BJ (cell line): ENCODE measurements around the gene OR51I1. TPM values are rescaled to one million over a fixed set of nuclear protein-coding genes. Genes with fewer than 3 reads are reported as not detected.

ENCODE experiments used
- CTCF ChIA-PET: fragments of 350-600 bp; formaldehyde crosslinking; extraction: SDS; loops from one replicate; lab custom pipeline; 2021; ENCODE audit warnings: antibody characterized with exemption, inconsistent platforms; lab: Yijun Ruan, JAX
- POLR2A ChIA-PET: fragments of 300-600 bp; sonication (Branson Sonifier 250); formaldehyde crosslinking; extraction: SDS; loops from one replicate; lab custom pipeline; 2021; ENCODE audit warnings: antibody characterized with exemption; lab: Charles Lee
- DNase-seq: peaks from one replicate; pipeline ENCODE4 v3.0.0-alpha.2; 2011; ENCODE audit warnings: low read depth
- H3K27me3 ChIP-seq: 2 replicates; pipeline ENCODE4 v1.6.0; 2011; ENCODE audit warnings: low read length; ENCODE audit not compliant: control insufficient read depth, insufficient read depth
- H3K36me3 ChIP-seq: 2 replicates; pipeline ENCODE4 v1.5.1; 2011; ENCODE audit warnings: low read length; ENCODE audit not compliant: control insufficient read depth, insufficient read depth
- H3K4me3 ChIP-seq: 2 replicates; pipeline ENCODE4 v1.5.1; 2011; ENCODE audit warnings: low read depth, mild to moderate bottlenecking, control low read depth, low read length
- CTCF ChIP-seq: IDR thresholded peaks from 2 replicates; pipeline ENCODE4 v1.5.1; 2011; ENCODE audit warnings: low read depth, mild to moderate bottlenecking, control low read depth, inconsistent platforms, low read length, moderate library complexity; ENCODE audit not compliant: insufficient read depth
- polyA plus RNA-seq: library from polyadenylated mRNA; depleted of rRNA; stranded (reverse); fragments of >200 nt; gene quantifications from 2 replicates; pipeline ENCODE4 v1.2.3, GENCODE V29; 2011; rRNA removed

The OR51I1 gene
- polyA plus RNA-seq, 1 experiment, result not detected

DNA sequence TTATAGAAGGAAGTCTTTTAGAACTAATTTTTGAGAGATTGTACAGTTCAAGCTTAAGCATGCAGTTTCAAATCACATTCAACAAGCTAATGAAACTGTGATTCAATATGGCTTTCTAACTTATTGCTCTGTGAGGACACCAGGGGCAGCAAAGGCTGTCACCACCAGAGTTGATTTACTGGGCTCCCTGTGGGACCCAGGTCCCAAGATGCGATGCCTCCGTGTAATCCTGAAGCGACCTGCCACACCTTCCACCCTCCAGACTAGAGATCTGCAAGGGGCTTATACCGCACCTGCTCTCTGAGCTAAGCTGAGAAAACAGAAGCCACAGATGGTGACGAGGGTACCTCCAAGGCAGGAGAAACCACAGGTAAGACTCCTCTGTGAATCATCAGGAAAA, 20.3 kb downstream of the OR51I1 start:
- Histone ChIP-seq H3K27me3 (no peaks in the 10 kb centered on the region), H3K36me3 (no peaks in the 10 kb centered on the region), H3K4me3 (no peak overlapping the region)
- no peak for TF ChIP-seq CTCF
- no peak for DNase-seq
- CTCF ChIA-PET, result interaction anchor here (0.7 kb wide), 1 partner anchor 166 kb away, joined by 3 read pairs; no protein-coding TSS in a partner anchor
- POLR2A ChIA-PET, result no interaction called here

DNA sequence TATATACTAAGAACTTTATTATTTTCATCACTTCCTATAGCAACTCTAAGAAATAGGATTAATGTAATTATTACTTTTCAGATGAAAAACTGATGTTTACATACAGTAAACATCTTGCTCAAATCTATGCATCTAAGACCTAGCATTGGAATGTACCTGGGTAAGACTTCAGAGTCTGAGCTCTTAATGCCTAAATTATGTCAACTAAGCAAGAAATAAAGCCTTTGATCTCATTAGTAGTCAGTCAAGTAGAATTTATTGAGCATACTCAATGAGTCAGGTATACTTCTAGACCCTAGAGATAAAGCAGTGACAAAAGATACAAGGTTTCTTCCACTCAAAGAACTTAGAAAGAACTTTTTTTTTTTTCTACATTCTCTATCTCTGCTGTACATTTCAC, 36.1 kb downstream of the OR51I1 start:
- DNase-seq, result no peak
- ChIA-PET CTCF (no interaction called here), POLR2A (no interaction called here)
- Histone ChIP-seq H3K36me3 (no peaks in the 10 kb centered on the region), H3K27me3 (no peaks in the 10 kb centered on the region), H3K4me3 (no peak overlapping the region)
- no peak for TF ChIP-seq CTCF

GRCh38 chr11:5398936-5399335, 42.4 kb downstream of the OR51I1 start:
- H3K4me3 ChIP-seq, result no peak overlapping the region
- POLR2A ChIA-PET, result no interaction called here
- CTCF ChIA-PET, result no interaction called here
- DNase-seq, result no peak
- TF ChIP-seq CTCF, result no peak
- H3K27me3 ChIP-seq, result no peaks in the 10 kb centered on the region
- no peaks in the 10 kb centered on the region for H3K36me3 ChIP-seq

- H3K4me3 ChIP-seq, result no peak overlapping the region
- no peak for DNase-seq
- TF ChIP-seq CTCF, result no peak
- POLR2A ChIA-PET, result no interaction called here
- no peaks in the 10 kb centered on the region for H3K36me3 ChIP-seq
- CTCF ChIA-PET, result no interaction called here
- no peaks in the 10 kb centered on the region for H3K27me3 ChIP-seq
These were observed 47.2 kb downstream of the OR51I1 start for GRCh38 chr11:5394091-5394490.

Other genes starting within 250 kb of the OR51I1 start
- gene OR51V1, start 240.8 kb downstream of the OR51I1 start, polyA plus RNA-seq, result not detected in 2 replicates
- gene HBB, start 214.4 kb downstream of the OR51I1 start, polyA plus RNA-seq, result not detected in 2 replicates
- gene HBD, start 207.0 kb downstream of the OR51I1 start, polyA plus RNA-seq, result 0.56 and 1.0 TPM in 2 replicates
- gene HBG1, start 191.7 kb downstream of the OR51I1 start, polyA plus RNA-seq, result not detected in 2 replicates
- not detected in 2 replicates for gene HBG2, start 186.7 kb downstream of the OR51I1 start, polyA plus RNA-seq
- not detected in 2 replicates for gene HBE1, start 171.6 kb downstream of the OR51I1 start, polyA plus RNA-seq
- not detected in 2 replicates for gene OR51B4, start 139.6 kb downstream of the OR51I1 start, polyA plus RNA-seq
- not detected in 2 replicates for gene OR51B2, start 117.2 kb downstream of the OR51I1 start, polyA plus RNA-seq
- 0.05 TPM in 1 of 2 replicates, not detected in the other for gene OR51B5, start 98.0 kb downstream of the OR51I1 start, polyA plus RNA-seq
- not detected in 2 replicates for gene OR51B6, start 90.0 kb downstream of the OR51I1 start, polyA plus RNA-seq
- not detected in 2 replicates for gene OR51M1, start 57.7 kb downstream of the OR51I1 start, polyA plus RNA-seq
- not detected in 2 replicates for gene OR51Q1, start 19.4 kb downstream of the OR51I1 start, polyA plus RNA-seq
- gene OR51I2, start 7.8 kb upstream of the OR51I1 start, polyA plus RNA-seq, result not detected in 2 replicates
- gene OR52D1, start 47.2 kb upstream of the OR51I1 start, polyA plus RNA-seq, result not detected in 2 replicates
- 0.05 TPM in 1 of 2 replicates, not detected in the other for gene UBQLN3, start 68.4 kb upstream of the OR51I1 start, polyA plus RNA-seq
- 0.25 and 0.31 TPM in 2 replicates for gene UBQLNL, start 75.2 kb upstream of the OR51I1 start, polyA plus RNA-seq
- gene OR52H1, start 107.0 kb upstream of the OR51I1 start, polyA plus RNA-seq, result not detected in 2 replicates
- not detected in 2 replicates for gene OR52B6, start 139.4 kb upstream of the OR51I1 start, polyA plus RNA-seq
- 3.8 and 4.5 TPM in 2 replicates for gene TRIM6, start 155.1 kb upstream of the OR51I1 start, polyA plus RNA-seq
- gene TRIM34, start 183.5 kb upstream of the OR51I1 start, polyA plus RNA-seq, result 6.6 and 11.0 TPM in 2 replicates
- gene TRIM5, start 243.6 kb upstream of the OR51I1 start, polyA plus RNA-seq, result 19.1 and 21.2 TPM in 2 replicates
- gene TRIM22, start 248.3 kb upstream of the OR51I1 start, polyA plus RNA-seq, result 58.2 and 74.9 TPM in 2 replicates